Astrocyte (in vitro differentiated cells and primary cell): ENCODE measurements around the gene PRCD. TPM values are rescaled to one million over a fixed set of nuclear protein-coding genes. Genes with fewer than 3 reads are reported as not detected.

Experiments
- DNase-seq: peaks from one replicate; pipeline ENCODE4 v3.0.0-alpha.2; 2010; ENCODE audit warnings: low read depth
- FAIRE-seq: peaks from 2 replicates; lab custom pipeline; 2011; peaks lifted over from hg19 to GRCh38; lab: Jason Lieb, UNC
- H2AFZ ChIP-seq: 2 replicates; pipeline ENCODE4 v1.6.0; 2012; ENCODE audit warnings: low read depth, low read length, inconsistent platforms
- H3K27ac ChIP-seq: 2 replicates; pipeline ENCODE4 v1.5.1; 2011; ENCODE audit warnings: low read depth, low read length, inconsistent platforms
- H3K27me3 ChIP-seq: 2 replicates; pipeline ENCODE4 v1.6.0; 2011; ENCODE audit warnings: low read length, inconsistent platforms; ENCODE audit not compliant: insufficient read depth
- H3K36me3 ChIP-seq: 2 replicates; pipeline ENCODE4 v1.5.1; 2011; ENCODE audit warnings: low read length, inconsistent platforms; ENCODE audit not compliant: insufficient read depth
- H3K4me1 ChIP-seq: 2 replicates; pipeline ENCODE4 v1.5.1; 2011; ENCODE audit warnings: low read length, inconsistent platforms; ENCODE audit not compliant: insufficient read depth
- H3K4me2 ChIP-seq: 2 replicates; pipeline ENCODE4 v1.6.0; 2012; ENCODE audit warnings: low read length, inconsistent platforms
- H3K4me3 ChIP-seq: 2 replicates; pipeline ENCODE4 v1.5.1; 2011; ENCODE audit warnings: low read depth, mild to moderate bottlenecking, low read length, inconsistent platforms; ENCODE audit not compliant: insufficient read depth
- H3K79me2 ChIP-seq: 2 replicates; pipeline ENCODE4 v1.6.0; 2012; ENCODE audit warnings: mild to moderate bottlenecking, low read length, inconsistent platforms; ENCODE audit not compliant: insufficient read depth
- H3K9ac ChIP-seq: 2 replicates; pipeline ENCODE4 v1.6.0; 2012; ENCODE audit warnings: mild to moderate bottlenecking, low read length, inconsistent platforms
- H3K9me3 ChIP-seq: 2 replicates; pipeline ENCODE4 v1.5.1; 2012; ENCODE audit warnings: low read depth, mild to moderate bottlenecking, low read length, inconsistent platforms; ENCODE audit not compliant: insufficient read depth
- H4K20me1 ChIP-seq: 2 replicates; pipeline ENCODE4 v1.6.0; 2012; ENCODE audit warnings: low read length, inconsistent platforms; ENCODE audit not compliant: insufficient read depth
- H3K27ac Mint-ChIP-seq: one replicate; pipeline ENCODE4 v1.8.0; 2021; ENCODE audit warnings: mild to moderate bottlenecking, mixed read lengths; ENCODE audit not compliant: unreplicated experiment
- H3K27me3 Mint-ChIP-seq: one replicate; pipeline ENCODE4 v1.8.0; 2021; ENCODE audit warnings: low read depth, mixed read lengths; ENCODE audit not compliant: unreplicated experiment
- H3K36me3 Mint-ChIP-seq: one replicate; pipeline ENCODE4 v1.8.0; 2021; ENCODE audit warnings: low read depth, mixed read lengths; ENCODE audit not compliant: unreplicated experiment
- H3K4me1 Mint-ChIP-seq: one replicate; pipeline ENCODE4 v1.8.0; 2021; ENCODE audit warnings: low read depth, mixed read lengths; ENCODE audit not compliant: unreplicated experiment
- H3K4me3 Mint-ChIP-seq: one replicate; pipeline ENCODE4 v1.8.0; 2021; ENCODE audit warnings: mild to moderate bottlenecking, moderate library complexity, mixed read lengths; ENCODE audit not compliant: unreplicated experiment
- H3K9me3 Mint-ChIP-seq: one replicate; pipeline ENCODE4 v1.8.0; 2021; ENCODE audit warnings: mild to moderate bottlenecking, mixed read lengths; ENCODE audit not compliant: unreplicated experiment
- EZH2 ChIP-seq: IDR thresholded peaks from 2 replicates; pipeline ENCODE4 v1.6.1; 2012; ENCODE audit warnings: mild to moderate bottlenecking, low read length, inconsistent platforms; ENCODE audit not compliant: insufficient read depth
- total RNA-seq: library from RNA; stranded (reverse); gene quantifications from 2 replicates; pipeline ENCODE4 v1.2.1, GENCODE V29; 2021
- TF ChIP-seq, protein P1 (sequence below): IDR thresholded peaks from 2 replicates; pipeline ENCODE4 v1.5.1; 2011; ENCODE audit warnings: low read depth, mild to moderate bottlenecking, inconsistent platforms, low read length, moderate library complexity; ENCODE audit not compliant: insufficient read depth

Gene PRCD
- total RNA-seq, 1 donor from 2014 or later = 2.2 TPM

DNA sequence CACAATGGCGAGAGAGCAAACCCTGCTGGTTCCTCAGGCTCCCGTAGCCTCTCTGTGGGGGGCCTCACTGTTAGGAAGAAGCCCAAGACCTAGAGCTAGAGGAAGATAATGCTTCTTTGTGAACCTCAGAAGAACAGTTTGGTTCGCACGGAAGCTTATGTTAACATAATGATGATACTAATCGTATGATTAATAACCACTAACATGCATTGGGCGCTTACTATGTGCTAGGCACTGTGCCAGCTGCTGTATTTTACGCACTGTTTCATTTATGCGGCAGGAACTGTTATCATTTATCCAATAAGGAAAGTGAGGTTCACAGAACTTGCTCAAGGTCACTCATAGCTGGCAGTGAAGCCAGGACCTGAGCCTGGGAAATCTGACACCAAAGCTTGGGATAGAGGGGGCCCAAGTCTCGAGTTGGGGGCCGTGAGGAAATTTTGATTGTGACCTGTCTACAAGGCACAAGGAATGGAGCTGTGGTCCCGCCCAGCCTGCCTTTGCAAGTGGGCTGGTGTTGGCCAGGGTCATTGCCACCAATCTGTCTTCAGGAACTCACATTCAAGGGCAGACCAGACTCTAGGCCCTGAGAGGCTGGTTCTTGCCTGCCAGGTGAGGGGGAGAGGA is 6.8 kb downstream of the PRCD start:
- peaks cover 40% of the 10 kb centered on the region for H3K4me1 ChIP-seq
- no peak for TF ChIP-seq EZH2
- TF ChIP-seq, protein P1, sequence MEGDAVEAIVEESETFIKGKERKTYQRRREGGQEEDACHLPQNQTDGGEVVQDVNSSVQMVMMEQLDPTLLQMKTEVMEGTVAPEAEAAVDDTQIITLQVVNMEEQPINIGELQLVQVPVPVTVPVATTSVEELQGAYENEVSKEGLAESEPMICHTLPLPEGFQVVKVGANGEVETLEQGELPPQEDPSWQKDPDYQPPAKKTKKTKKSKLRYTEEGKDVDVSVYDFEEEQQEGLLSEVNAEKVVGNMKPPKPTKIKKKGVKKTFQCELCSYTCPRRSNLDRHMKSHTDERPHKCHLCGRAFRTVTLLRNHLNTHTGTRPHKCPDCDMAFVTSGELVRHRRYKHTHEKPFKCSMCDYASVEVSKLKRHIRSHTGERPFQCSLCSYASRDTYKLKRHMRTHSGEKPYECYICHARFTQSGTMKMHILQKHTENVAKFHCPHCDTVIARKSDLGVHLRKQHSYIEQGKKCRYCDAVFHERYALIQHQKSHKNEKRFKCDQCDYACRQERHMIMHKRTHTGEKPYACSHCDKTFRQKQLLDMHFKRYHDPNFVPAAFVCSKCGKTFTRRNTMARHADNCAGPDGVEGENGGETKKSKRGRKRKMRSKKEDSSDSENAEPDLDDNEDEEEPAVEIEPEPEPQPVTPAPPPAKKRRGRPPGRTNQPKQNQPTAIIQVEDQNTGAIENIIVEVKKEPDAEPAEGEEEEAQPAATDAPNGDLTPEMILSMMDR = no peak
- Mint-ChIP-seq H3K4me1 (peaks cover 30% of the 10 kb centered on the region), H3K36me3 (peaks cover 2% of the 10 kb centered on the region), H3K9me3 (no peaks in the 10 kb centered on the region), H3K4me3 (no peak overlapping the region), H3K27ac (peak overlapping the region; percentile 66), H3K27me3 (peaks cover 23% of the 10 kb centered on the region)
- peak overlapping the region; percentile 72 for H3K9ac ChIP-seq
- no peaks in the 10 kb centered on the region for H3K36me3 ChIP-seq
- H3K27me3 ChIP-seq = peaks cover 7% of the 10 kb centered on the region
- no peaks in the 10 kb centered on the region for H3K9me3 ChIP-seq
- FAIRE-seq (no peak), DNase-seq (peak; percentile 96)
- H3K79me2 ChIP-seq = no peaks in the 10 kb centered on the region
- peak overlapping the region; percentile 81 for H3K27ac ChIP-seq
- no peak overlapping the region for H3K4me3 ChIP-seq
- peak overlapping the region; percentile 76 for H3K4me2 ChIP-seq
- no peak overlapping the region for H2AFZ ChIP-seq
- no peaks in the 10 kb centered on the region for H4K20me1 ChIP-seq

DNA sequence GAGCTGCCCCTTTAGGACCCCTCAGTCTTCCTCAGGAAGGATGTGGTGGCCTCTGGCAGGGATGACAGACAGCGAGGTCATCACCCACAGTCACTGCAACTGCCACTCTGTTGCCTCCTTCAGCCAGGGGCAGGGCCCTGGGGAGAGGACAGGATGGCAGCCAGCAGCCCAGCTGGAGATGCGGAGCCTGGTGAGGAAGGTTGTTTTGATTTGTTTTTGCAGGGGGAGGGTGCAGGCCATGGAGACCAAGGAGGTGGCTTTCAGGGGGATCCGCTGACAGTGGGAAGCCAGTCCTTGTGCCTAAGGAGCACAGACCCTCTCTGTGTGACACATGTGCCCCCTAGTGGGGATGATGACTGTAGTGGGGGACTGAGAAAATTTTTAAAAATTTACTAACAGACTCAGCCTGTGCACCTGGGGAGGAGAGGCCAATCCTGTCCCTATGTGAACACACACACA is 7.4 kb downstream of the PRCD start:
- no peaks in the 10 kb centered on the region for H3K9me3 ChIP-seq
- no peak for FAIRE-seq
- no peak overlapping the region for H2AFZ ChIP-seq
- H4K20me1 ChIP-seq = no peaks in the 10 kb centered on the region
- H3K4me3 ChIP-seq = no peak overlapping the region
- Mint-ChIP-seq H3K27me3 (peaks cover 21% of the 10 kb centered on the region), H3K27ac (no peak overlapping the region), H3K36me3 (peaks cover 2% of the 10 kb centered on the region), H3K4me1 (peaks cover 33% of the 10 kb centered on the region), H3K9me3 (no peaks in the 10 kb centered on the region), H3K4me3 (no peak overlapping the region)
- H3K9ac ChIP-seq = peak overlapping the region; percentile 72
- H3K27ac ChIP-seq = peak overlapping the region; percentile 81
- no peak for DNase-seq
- TF ChIP-seq EZH2 = no peak
- TF ChIP-seq, protein P1 = peak; percentile 57
- peak overlapping the region; percentile 76 for H3K4me2 ChIP-seq
- peaks cover 7% of the 10 kb centered on the region for H3K27me3 ChIP-seq
- peaks cover 40% of the 10 kb centered on the region for H3K4me1 ChIP-seq
- H3K79me2 ChIP-seq = no peaks in the 10 kb centered on the region
- no peaks in the 10 kb centered on the region for H3K36me3 ChIP-seq

DNA sequence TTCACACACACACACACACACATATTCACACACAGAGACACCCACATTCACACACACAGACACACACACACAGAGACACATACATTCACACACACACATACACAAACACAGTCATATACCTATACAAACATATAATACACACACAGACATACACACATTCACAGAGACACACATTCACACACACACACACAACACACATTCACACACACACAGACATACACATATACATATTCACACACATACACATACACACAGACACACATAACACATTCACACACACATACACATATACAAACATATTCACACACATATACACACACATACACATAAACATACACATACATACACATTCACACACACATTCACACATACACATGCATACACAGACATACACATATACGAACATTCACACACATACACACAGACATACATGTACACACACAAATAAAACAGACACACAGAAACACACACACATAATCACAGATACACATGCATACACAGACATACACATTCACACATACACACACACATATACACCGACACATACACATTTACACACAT is 7.9 kb downstream of the PRCD start:
- H3K9ac ChIP-seq = peak overlapping the region; percentile 11
- no peak overlapping the region for H3K27ac ChIP-seq
- no peak for TF ChIP-seq EZH2
- TF ChIP-seq, protein P1 = no peak
- H3K36me3 ChIP-seq = no peaks in the 10 kb centered on the region
- no peaks in the 10 kb centered on the region for H3K79me2 ChIP-seq
- peaks cover 40% of the 10 kb centered on the region for H3K4me1 ChIP-seq
- H3K36me3 Mint-ChIP-seq = peaks cover 2% of the 10 kb centered on the region
- no peak overlapping the region for H3K4me3 Mint-ChIP-seq
- no peaks in the 10 kb centered on the region for H4K20me1 ChIP-seq
- DNase-seq (no peak), FAIRE-seq (peak; percentile 50)
- peaks cover 7% of the 10 kb centered on the region for H3K27me3 ChIP-seq
- H2AFZ ChIP-seq = no peak overlapping the region
- peaks cover 33% of the 10 kb centered on the region for H3K4me1 Mint-ChIP-seq
- peaks cover 18% of the 10 kb centered on the region for H3K27me3 Mint-ChIP-seq
- no peaks in the 10 kb centered on the region for H3K9me3 Mint-ChIP-seq
- H3K4me2 ChIP-seq = peak overlapping the region; percentile 76
- no peak overlapping the region for H3K4me3 ChIP-seq
- no peaks in the 10 kb centered on the region for H3K9me3 ChIP-seq
- H3K27ac Mint-ChIP-seq = no peak overlapping the region
